Prostate gland (tissue), 2 donors: ENCODE measurements around the gene CLIC3. TPM values are rescaled to one million over a fixed set of nuclear protein-coding genes. Genes with fewer than 3 reads are reported as not detected.

Experiments used
- DNase-seq: peaks from one replicate; pipeline ENCODE4 v3.0.0-alpha.2; 2019; ENCODE audit warnings: low spot score
- H3K27ac ChIP-seq, 2 donors: fragments of 200-600 bp; sonication (generic); 2 replicates each; pipeline ENCODE4 v1.5.1; 2017 to 2019
- H3K27me3 ChIP-seq: fragments of 200-600 bp; sonication (generic); replicated peaks from 2 replicates; pipeline ENCODE4 v1.5.1; 2019; ENCODE audit not compliant: insufficient read depth
- H3K36me3 ChIP-seq, 2 donors: fragments of 200-600 bp; sonication (generic); 1 replicate in 1 of 2; 2 replicates in 1 of 2; pipeline versions ENCODE4 v1.5.1 to v1.8.1; 2017 to 2019
- H3K4me1 ChIP-seq: fragments of 200-600 bp; sonication (generic); replicated peaks from 2 replicates; pipeline ENCODE4 v1.5.1; 2019
- H3K4me3 ChIP-seq, 2 donors: fragments of 200-600 bp; sonication (generic); 2 replicates each; pipeline ENCODE4 v1.5.1; 2017 to 2019
- H3K9me3 ChIP-seq: fragments of 200-600 bp; sonication (generic); 2 replicates; pipeline ENCODE4 v1.5.1; 2017
- POLR2A ChIP-seq: fragments of 450-650 bp; IDR thresholded peaks from one replicate; pipeline ENCODE4 v1.6.1; 2016; ENCODE audit warnings: antibody characterized with exemption, mild to moderate bottlenecking
- POLR2AphosphoS5 ChIP-seq: sonication (generic); formaldehyde crosslinking; IDR thresholded peaks from one replicate; pipeline ENCODE4 v1.6.1; 2017; ENCODE audit warnings: antibody characterized with exemption
- WGBS: methylation state at CpG from one replicate; pipeline ENCODE4 v1.1.5; 2018; 5-methylcytosine and 5-hydroxymethylcytosine counted together
- intact Hi-C: fragments of 100-400 bp; cut with DNase I; formaldehyde crosslinking; loops from one replicate; pipeline ENCODE4 v1.14.2; 2022
- total RNA-seq, 2 donors: library from RNA; depleted of rRNA; stranded (reverse); fragments of >200 nt; gene quantifications; one replicate each; pipeline ENCODE4 v1.1.0, GENCODE V29; 2016
- TF ChIP-seq, protein P1 (sequence below), 4 experiments: fragments of 200-600 bp in 2 of 4; fragments of 450-650 bp in 2 of 4; sonication (generic) in 2 of 4; IDR thresholded peaks; 1 replicate in 3 of 4; 2 replicates in 1 of 4; pipeline ENCODE4 v1.5.1; 2016 to 2019; ENCODE audit warnings: antibody characterized with exemption in 4 of 4, mild to moderate bottlenecking in 2 of 4, moderate library complexity in 2 of 4

The CLIC3 gene, protein sequence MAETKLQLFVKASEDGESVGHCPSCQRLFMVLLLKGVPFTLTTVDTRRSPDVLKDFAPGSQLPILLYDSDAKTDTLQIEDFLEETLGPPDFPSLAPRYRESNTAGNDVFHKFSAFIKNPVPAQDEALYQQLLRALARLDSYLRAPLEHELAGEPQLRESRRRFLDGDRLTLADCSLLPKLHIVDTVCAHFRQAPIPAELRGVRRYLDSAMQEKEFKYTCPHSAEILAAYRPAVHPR
- 1 to 10 TPM; 4.2 to 6.7 TPM for total RNA-seq

DNA sequence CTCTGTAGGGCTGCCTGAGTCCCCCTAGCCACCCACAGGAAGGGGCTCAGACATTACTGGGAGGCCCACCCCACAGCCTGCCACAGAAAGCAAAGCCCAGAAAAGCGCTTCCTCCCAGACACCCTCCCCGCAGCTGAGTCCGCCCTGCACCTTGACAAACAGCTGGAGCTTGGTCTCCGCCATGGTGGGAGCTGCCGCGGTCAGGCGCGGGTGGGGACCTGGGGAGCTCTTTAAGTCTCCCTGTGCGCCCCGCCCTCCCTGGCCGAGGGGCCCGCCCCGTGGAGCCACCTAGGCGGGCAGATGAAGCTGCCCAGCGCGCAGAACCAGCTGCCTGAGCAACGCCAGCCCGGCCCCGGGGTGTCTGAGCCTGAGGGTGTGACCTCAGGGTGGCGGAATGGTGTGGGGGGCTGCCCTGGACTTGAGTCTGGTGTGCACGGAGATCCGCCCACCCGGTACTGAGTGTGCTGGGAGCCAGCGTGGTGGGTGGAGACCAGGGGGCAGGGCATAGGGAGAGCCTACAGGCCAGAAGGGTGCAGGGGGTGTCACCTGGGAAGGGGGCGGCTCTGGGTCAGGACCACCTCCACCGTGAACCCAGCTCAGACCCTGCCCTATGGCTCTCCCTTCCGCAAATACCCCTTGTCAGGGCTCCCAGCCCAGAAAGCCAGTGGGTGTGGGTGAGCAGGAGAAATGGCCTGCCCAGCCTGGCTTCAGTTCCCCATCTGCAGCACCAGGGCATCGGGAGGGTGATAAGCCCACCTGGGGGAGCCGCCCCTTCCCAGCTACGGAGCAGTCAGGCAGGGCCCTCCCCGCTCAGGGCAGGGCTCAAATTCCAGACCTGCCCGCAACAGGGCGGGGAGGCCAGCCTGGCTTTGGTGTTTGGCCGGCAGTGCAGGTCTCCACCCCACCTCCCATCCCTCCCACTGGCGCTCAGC is at the start of gene CLIC3:
Gene CLIC3, minus strand, starts transcription at position 208 of the 932 bp plus-strand sequence. Its CDS starts 25 bp downstream, at position 183.
- intact Hi-C loops: no loop called here
- Histone ChIP-seq H3K4me3 (peak within 1 kb of the TSS; percentile 3 to 18), H3K27me3 (no peaks in the 10 kb centered on the region), H3K9me3 (no peaks in the 10 kb centered on the region), H3K4me1 (peaks cover 21% of the 10 kb centered on the region), H3K36me3 (no peaks in the 10 kb centered on the region), H3K27ac (no peak within 1 kb of the TSS)
- DNase-seq: no peak
- TF ChIP-seq POLR2AphosphoS5: no peak
- TF ChIP-seq, protein P1, sequence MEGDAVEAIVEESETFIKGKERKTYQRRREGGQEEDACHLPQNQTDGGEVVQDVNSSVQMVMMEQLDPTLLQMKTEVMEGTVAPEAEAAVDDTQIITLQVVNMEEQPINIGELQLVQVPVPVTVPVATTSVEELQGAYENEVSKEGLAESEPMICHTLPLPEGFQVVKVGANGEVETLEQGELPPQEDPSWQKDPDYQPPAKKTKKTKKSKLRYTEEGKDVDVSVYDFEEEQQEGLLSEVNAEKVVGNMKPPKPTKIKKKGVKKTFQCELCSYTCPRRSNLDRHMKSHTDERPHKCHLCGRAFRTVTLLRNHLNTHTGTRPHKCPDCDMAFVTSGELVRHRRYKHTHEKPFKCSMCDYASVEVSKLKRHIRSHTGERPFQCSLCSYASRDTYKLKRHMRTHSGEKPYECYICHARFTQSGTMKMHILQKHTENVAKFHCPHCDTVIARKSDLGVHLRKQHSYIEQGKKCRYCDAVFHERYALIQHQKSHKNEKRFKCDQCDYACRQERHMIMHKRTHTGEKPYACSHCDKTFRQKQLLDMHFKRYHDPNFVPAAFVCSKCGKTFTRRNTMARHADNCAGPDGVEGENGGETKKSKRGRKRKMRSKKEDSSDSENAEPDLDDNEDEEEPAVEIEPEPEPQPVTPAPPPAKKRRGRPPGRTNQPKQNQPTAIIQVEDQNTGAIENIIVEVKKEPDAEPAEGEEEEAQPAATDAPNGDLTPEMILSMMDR (IDR thresholded peaks at IDR 0.05): no peak
- no peak for TF ChIP-seq POLR2A
- WGBS: 15% methylated on average over 34 of the region's 35 CpGs

GRCh38 chr9:137045294-137046087 is 49.1 kb upstream of the CLIC3 start:
- H3K27me3 ChIP-seq: no peaks in the 10 kb centered on the region
- peak overlapping the region; percentile 53 to 58 for H3K4me3 ChIP-seq
- TF ChIP-seq, protein P1 (IDR thresholded peaks at IDR 0.05): no peak
- TF ChIP-seq POLR2A (no peak), POLR2AphosphoS5 (no peak)
- H3K9me3 ChIP-seq: no peaks in the 10 kb centered on the region
- 2% methylated on average over 83 of the region's 96 CpGs for WGBS
- no peak for DNase-seq
- intact Hi-C loops: no loop called here
- H3K4me1 ChIP-seq: peaks cover 45% of the 10 kb centered on the region
- H3K27ac ChIP-seq: peak overlapping the region; percentile 85 to 87
- H3K36me3 ChIP-seq: peaks cover 0 to 3% of the 10 kb centered on the region in 2 donors

DNA sequence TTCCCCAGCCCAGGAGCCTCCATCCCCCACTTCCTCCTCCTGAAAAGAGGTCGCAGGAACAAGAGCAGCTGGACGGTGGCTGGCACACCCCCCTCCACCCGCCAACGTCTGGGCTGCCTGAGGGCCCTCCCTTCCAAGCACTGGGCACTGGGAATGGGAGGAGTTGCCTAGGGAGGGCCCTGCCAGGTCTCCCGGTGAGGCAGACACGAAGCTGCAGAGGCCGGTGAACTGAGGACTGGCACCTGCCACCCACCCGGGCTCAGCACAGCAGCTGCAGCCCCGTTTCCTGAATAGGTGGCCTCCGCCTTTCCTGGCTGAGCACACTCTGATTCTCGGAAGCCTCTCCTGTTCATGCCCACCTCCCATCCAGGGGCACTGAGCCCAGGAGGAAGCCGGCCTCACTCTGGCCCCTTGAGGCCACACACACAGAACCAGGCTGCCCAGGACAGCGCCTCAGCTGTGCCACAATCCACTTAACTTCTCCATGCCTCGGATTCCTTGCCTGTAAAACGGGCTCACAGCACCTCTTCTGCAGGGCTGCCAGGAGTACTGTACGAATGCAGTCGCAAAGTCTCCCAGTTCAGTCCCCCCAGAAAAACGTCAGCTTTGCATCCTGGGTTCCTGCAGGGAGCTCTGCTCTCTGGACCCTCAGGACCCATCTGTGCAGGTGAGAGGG is 48.3 kb upstream of the CLIC3 start:
- WGBS: 29% methylated on average over 18 of the region's 18 CpGs
- Histone ChIP-seq H3K27me3 (no peaks in the 10 kb centered on the region), H3K4me3 (peak overlapping the region; percentile 53 to 58), H3K4me1 (peaks cover 44% of the 10 kb centered on the region), H3K27ac (peak overlapping the region; percentile 85 to 87), H3K36me3 (peaks cover 0 to 8% of the 10 kb centered on the region in 2 donors), H3K9me3 (no peaks in the 10 kb centered on the region)
- intact Hi-C loops: no loop called here
- TF ChIP-seq, protein P1 (IDR thresholded peaks at IDR 0.05): no peak
- TF ChIP-seq POLR2A (peak; percentile 29), POLR2AphosphoS5 (peak; percentile 62)
- DNase-seq: no peak

DNA sequence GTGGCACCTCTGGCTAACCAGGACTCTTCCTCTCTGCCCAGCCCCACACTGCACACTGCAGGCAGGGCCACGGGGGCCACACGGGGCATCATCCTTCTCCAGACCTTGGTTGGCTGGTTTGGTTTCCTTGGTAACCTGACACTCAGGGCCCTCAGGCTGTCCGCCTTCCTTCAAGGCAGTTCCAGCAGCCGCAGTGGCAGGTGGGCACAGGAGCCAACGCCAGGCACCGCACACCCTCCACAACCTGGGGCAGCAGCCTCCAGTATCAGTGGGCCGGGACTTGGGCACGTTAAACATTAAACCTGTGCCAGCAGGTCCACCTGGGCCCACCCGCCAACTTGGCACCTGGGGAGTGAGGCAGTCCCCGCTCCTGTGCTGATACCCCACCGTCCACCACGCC is 47.7 kb upstream of the CLIC3 start:
- Histone ChIP-seq H3K27me3 (no peaks in the 10 kb centered on the region), H3K36me3 (peaks cover 5 to 8% of the 10 kb centered on the region in 2 donors), H3K9me3 (no peaks in the 10 kb centered on the region), H3K27ac (peak overlapping the region; percentile 9 to 85), H3K4me3 (peak overlapping the region; percentile 53 to 58), H3K4me1 (peaks cover 38% of the 10 kb centered on the region)
- no peak for TF ChIP-seq POLR2A
- TF ChIP-seq POLR2AphosphoS5: no peak
- TF ChIP-seq, protein P1 (IDR thresholded peaks at IDR 0.05): no peak
- intact Hi-C loops: no loop called here
- DNase-seq: no peak
- 45% methylated on average over 12 of the region's 12 CpGs for WGBS
